ENCODE data around the gene ZMYND8.

GRCh38 chr20:47275548-47275947, 81.0 kb downstream of the ZMYND8 start:
- TF ChIP-seq ZFX (IDR thresholded peaks at IDR 0.05) (no peak), CTCF (conservative IDR thresholded peaks at IDR 0.05) (no peak)
